Mesenchymal stem cell (in vitro differentiated cells and primary cell): ENCODE data around the gene LAP3.
"Not testable (repeated sequence)": the region's sequence is repeated elsewhere in the genome, so short reads cannot be mapped to it uniquely, and the experiment has no call there.

ENCODE experiments used
- DNase-seq: peaks from one replicate; pipeline ENCODE4 v3.0.0-alpha.2; 2013
- H2AFZ ChIP-seq: one replicate; pipeline ENCODE4 v1.6.1; 2013; ENCODE audit warnings: low read depth, mild to moderate bottlenecking, control low read depth, inconsistent platforms, low read length, moderate library complexity
- H2AK5ac ChIP-seq: 2 replicates; pipeline ENCODE4 v1.6.1; 2013; ENCODE audit warnings: low read length, moderate library complexity, mild to moderate bottlenecking, inconsistent platforms; ENCODE audit not compliant: severe bottlenecking
- H2BK120ac ChIP-seq: one replicate; pipeline ENCODE4 v1.6.1; 2013; ENCODE audit warnings: low read depth, mild to moderate bottlenecking, inconsistent platforms, low read length, moderate library complexity
- H2BK12ac ChIP-seq, 2 experiments: one replicate each; pipeline ENCODE4 v1.6.1; 2013; ENCODE audit warnings: inconsistent platforms in 2 of 2, low read length in 2 of 2, mild to moderate bottlenecking in 2 of 2, moderate library complexity in 2 of 2, control low read depth in 1 of 2
- H2BK15ac ChIP-seq: one replicate; pipeline ENCODE4 v1.6.1; 2013; ENCODE audit warnings: mild to moderate bottlenecking, low read depth, inconsistent platforms; ENCODE audit not compliant: poor library complexity, severe bottlenecking
- H2BK5ac ChIP-seq: 2 replicates; pipeline ENCODE4 v1.6.1; 2013; ENCODE audit warnings: low read depth, mild to moderate bottlenecking, low read length, control low read depth, inconsistent platforms; ENCODE audit not compliant: poor library complexity, severe bottlenecking
- H3K14ac ChIP-seq, 2 experiments: one replicate each; pipeline ENCODE4 v1.6.1; 2013; ENCODE audit warnings: inconsistent platforms in 2 of 2, low read length in 2 of 2, control low read depth in 1 of 2, mild to moderate bottlenecking in 1 of 2, moderate library complexity in 1 of 2
- H3K18ac ChIP-seq, 2 experiments: one replicate each; pipeline ENCODE4 v1.6.1; 2013; ENCODE audit warnings: inconsistent platforms in 2 of 2, low read length in 2 of 2, control low read depth in 1 of 2, low read depth in 1 of 2, mild to moderate bottlenecking in 1 of 2
- H3K23ac ChIP-seq, 2 experiments: one replicate each; pipeline ENCODE4 v1.6.1; 2013; ENCODE audit warnings: inconsistent platforms in 2 of 2, low read length in 2 of 2, mild to moderate bottlenecking in 2 of 2, moderate library complexity in 2 of 2, control low read depth in 1 of 2
- H3K27ac ChIP-seq: 2 replicates; pipeline ENCODE4 v1.5.1; 2013; ENCODE audit warnings: mild to moderate bottlenecking, moderate library complexity, low read length, control low read depth, inconsistent platforms; ENCODE audit not compliant: poor library complexity, severe bottlenecking
- H3K27me3 ChIP-seq, 2 experiments: 2 replicates each; pipeline versions ENCODE4 v1.6.1 to v1.7.0; 2013; ENCODE audit warnings: low read length in 2 of 2, mild to moderate bottlenecking in 2 of 2, moderate library complexity in 2 of 2, control low read depth in 1 of 2, inconsistent platforms in 1 of 2; ENCODE audit not compliant: control insufficient read depth in 1 of 2, insufficient read depth in 1 of 2
- H3K36me3 ChIP-seq, 2 experiments: 2 replicates each; pipeline versions ENCODE4 v1.6.1 to v1.7.0; 2013; ENCODE audit warnings: low read length in 2 of 2, control low read depth in 1 of 2, inconsistent platforms in 1 of 2, low read depth in 1 of 2, mild to moderate bottlenecking in 1 of 2; ENCODE audit not compliant: insufficient read depth in 2 of 2, control insufficient read depth in 1 of 2
- H3K4ac ChIP-seq, 2 experiments: one replicate each; pipeline ENCODE4 v1.6.1; 2013; ENCODE audit warnings: inconsistent platforms in 2 of 2, low read length in 2 of 2, mild to moderate bottlenecking in 2 of 2, moderate library complexity in 2 of 2, control low read depth in 1 of 2, low read depth in 1 of 2
- H3K4me1 ChIP-seq: 2 replicates; pipeline ENCODE4 v1.6.1; 2013; ENCODE audit warnings: low read depth, low read length, control low read depth; ENCODE audit not compliant: control insufficient read depth, insufficient read depth
- H3K4me2 ChIP-seq: 2 replicates; pipeline ENCODE4 v1.6.1; 2013; ENCODE audit warnings: low read length, mild to moderate bottlenecking, inconsistent platforms; ENCODE audit not compliant: poor library complexity, severe bottlenecking
- H3K4me3 ChIP-seq, 2 experiments: 2 replicates each; pipeline versions ENCODE4 v1.5.1 to v1.7.0; 2013; ENCODE audit warnings: low read length in 2 of 2, mild to moderate bottlenecking in 2 of 2, control low read depth in 1 of 2, low read depth in 1 of 2; ENCODE audit not compliant: insufficient read depth in 1 of 2
- H3K79me1 ChIP-seq: replicated peaks from 2 replicates; pipeline ENCODE4 v1.6.1; 2013; ENCODE audit warnings: mild to moderate bottlenecking, control low read depth, low read length, inconsistent platforms; ENCODE audit not compliant: poor library complexity, severe bottlenecking
- H3K9ac ChIP-seq: 2 replicates; pipeline ENCODE4 v1.7.0; 2013; ENCODE audit warnings: mild to moderate bottlenecking, low read length, moderate library complexity
- H3K9me3 ChIP-seq: 2 replicates; pipeline ENCODE4 v1.7.0; 2013; ENCODE audit warnings: mild to moderate bottlenecking, low read length; ENCODE audit not compliant: control insufficient read depth
- H4K8ac ChIP-seq: one replicate; pipeline ENCODE4 v1.6.1; 2013; ENCODE audit warnings: inconsistent platforms, mild to moderate bottlenecking, low read length, moderate library complexity
- H4K91ac ChIP-seq: one replicate; pipeline ENCODE4 v1.6.1; 2013; ENCODE audit warnings: mild to moderate bottlenecking, low read length, inconsistent platforms
- WGBS: methylation state at CpG from one replicate; pipeline ENCODE4 v1.1.7; 2013; ENCODE audit warnings: mixed read lengths; 5-methylcytosine and 5-hydroxymethylcytosine counted together

Gene LAP3

GRCh38 chr4:17535242-17535641 lies 41.8 kb upstream of the LAP3 start:
- Histone ChIP-seq H3K4me1 (peaks cover 2% of the 10 kb centered on the region), H2BK15ac (no peak overlapping the region), H3K27ac (no peak overlapping the region), H3K36me3 (no peaks in the 10 kb centered on the region), H2AK5ac (no peak overlapping the region), H3K14ac (no peak overlapping the region), H3K4me2 (no peak overlapping the region), H3K9me3 (no peaks in the 10 kb centered on the region), H3K79me1 (no peaks in the 10 kb centered on the region), H3K4ac (no peak overlapping the region), H2BK12ac (no peak overlapping the region), H4K8ac (no peak overlapping the region), H4K91ac (no peak overlapping the region), H3K9ac (no peak overlapping the region), H3K18ac (no peak overlapping the region), H3K4me3 (no peak overlapping the region), H2BK5ac (no peak overlapping the region), H2AFZ (no peak overlapping the region), H3K27me3 (peaks cover 1 to 4% of the 10 kb centered on the region in 2 experiments), H2BK120ac (no peak overlapping the region), H3K23ac (no peak overlapping the region)
- no peak for DNase-seq
- WGBS = 89% methylated on average over 2 of the region's 4 CpGs

GRCh38 chr4:17535906-17536305 lies 41.1 kb upstream of the LAP3 start:
- Histone ChIP-seq H2BK15ac (no peak overlapping the region), H3K4me3 (no peak overlapping the region), H3K27ac (no peak overlapping the region), H3K4ac (no peak overlapping the region), H2BK120ac (no peak overlapping the region), H3K9me3 (no peaks in the 10 kb centered on the region), H3K36me3 (no peaks in the 10 kb centered on the region), H3K18ac (no peak overlapping the region), H2AK5ac (no peak overlapping the region), H3K23ac (no peak overlapping the region), H4K91ac (no peak overlapping the region), H3K4me1 (peaks cover 2% of the 10 kb centered on the region), H2BK5ac (no peak overlapping the region), H3K9ac (no peak overlapping the region), H3K4me2 (no peak overlapping the region), H2AFZ (no peak overlapping the region), H2BK12ac (no peak overlapping the region), H3K27me3 (peaks cover 5 to 7% of the 10 kb centered on the region in 2 experiments), H3K14ac (no peak overlapping the region), H3K79me1 (no peaks in the 10 kb centered on the region), H4K8ac (no peak overlapping the region)
- WGBS = 100% methylated on average over 1 of the region's 3 CpGs
- DNase-seq = no peak

- H4K91ac ChIP-seq, H3K4me2 ChIP-seq, H2BK15ac ChIP-seq, H3K27ac ChIP-seq, H3K4ac ChIP-seq, H3K4me3 ChIP-seq, DNase-seq, H3K36me3 ChIP-seq, H3K9me3 ChIP-seq, H3K79me1 ChIP-seq, H3K14ac ChIP-seq, H2BK5ac ChIP-seq, H3K9ac ChIP-seq, H2BK120ac ChIP-seq, H3K23ac ChIP-seq, H3K18ac ChIP-seq, H3K27me3 ChIP-seq, H2BK12ac ChIP-seq, H2AK5ac ChIP-seq, H2AFZ ChIP-seq, H3K4me1 ChIP-seq, H4K8ac ChIP-seq: not testable (repeated sequence)
- 83% methylated on average over 5 of the region's 6 CpGs for WGBS
Measured at GRCh38 chr4:17537060-17537459, 39.9 kb upstream of the LAP3 start.

GRCh38 chr4:17544205-17544604 lies 32.8 kb upstream of the LAP3 start:
- Histone ChIP-seq H4K91ac (no peak overlapping the region), H3K27me3 (peaks cover 3 to 5% of the 10 kb centered on the region in 2 experiments), H3K18ac (no peak overlapping the region), H3K14ac (no peak overlapping the region), H3K23ac (no peak overlapping the region), H2AK5ac (no peak overlapping the region), H3K36me3 (no peaks in the 10 kb centered on the region), H3K9ac (peak overlapping the region; percentile 35), H2AFZ (no peak overlapping the region), H3K79me1 (no peaks in the 10 kb centered on the region), H2BK120ac (no peak overlapping the region), H3K4me2 (no peak overlapping the region), H2BK5ac (no peak overlapping the region), H3K9me3 (no peaks in the 10 kb centered on the region), H3K4me1 (no peaks in the 10 kb centered on the region), H2BK15ac (no peak overlapping the region), H3K4me3 (no peak overlapping the region), H3K27ac (no peak overlapping the region), H3K4ac (no peak overlapping the region), H2BK12ac (no peak overlapping the region), H4K8ac (no peak overlapping the region)
- DNase-seq = peak; percentile 42
- 32% methylated on average over 5 of the region's 6 CpGs for whole genome bisulfite sequencing
